ENCODE data around the gene OR51V1. TPM values are rescaled to one million over a fixed set of nuclear protein-coding genes. Genes with fewer than 3 reads are reported as not detected.

The OR51V1 gene
- total RNA-seq, 2 experiments from 2014 or later: not detected

DNA sequence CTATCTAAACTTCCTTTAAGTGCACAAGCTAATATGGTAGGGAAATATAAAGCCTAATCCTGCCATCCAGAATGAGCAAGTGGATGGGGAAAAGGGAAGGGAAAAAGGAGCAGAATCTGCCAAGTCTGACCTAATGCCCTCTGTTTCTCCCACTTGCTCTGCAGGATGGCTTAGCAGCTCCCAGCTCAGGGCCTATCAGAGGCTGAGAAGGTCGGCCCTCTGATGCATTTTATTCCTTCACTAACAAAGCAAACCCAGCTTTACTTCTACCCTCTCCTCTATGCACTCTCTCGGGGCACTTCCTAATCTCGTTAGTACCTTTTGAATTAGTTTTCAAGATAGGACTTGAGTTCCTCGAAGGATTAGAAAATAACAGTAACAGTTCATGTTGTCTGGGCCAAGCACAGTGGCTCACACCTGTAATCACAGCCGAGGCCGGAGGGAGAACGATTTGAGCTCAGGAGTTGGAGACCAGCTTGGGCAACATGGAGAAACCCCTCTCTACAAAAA is 9.9 kb upstream of the OR51V1 start:
- no peaks in the 10 kb centered on the region for H3K36me3 ChIP-seq (ENCODE audit: insufficient read depth, low read length)
- Mint-ChIP-seq H3K4me1 (ENCODE audit: low read depth) (no peaks in the 10 kb centered on the region), H3K9me3 (no peaks in the 10 kb centered on the region), H3K4me3 (no peak overlapping the region), H3K27me3 (peaks cover 16% of the 10 kb centered on the region), H3K36me3 (ENCODE audit: low read depth) (no peaks in the 10 kb centered on the region), H3K27ac (no peak overlapping the region)
- DNase-seq (no peak), ATAC-seq (ENCODE audit: poor library complexity) (no peak)
- POLR2A ChIA-PET: no interaction called here
- no peak overlapping the region for H3K27ac ChIP-seq (ENCODE audit: low read depth in 1 of 2, low read length in 2 of 2)
- CTCF ChIA-PET: interaction anchor here (0.6 kb wide), 1 partner anchor 179 kb away, joined by 3 read pairs; no protein-coding TSS in a partner anchor
- TF ChIP-seq, protein P1, sequence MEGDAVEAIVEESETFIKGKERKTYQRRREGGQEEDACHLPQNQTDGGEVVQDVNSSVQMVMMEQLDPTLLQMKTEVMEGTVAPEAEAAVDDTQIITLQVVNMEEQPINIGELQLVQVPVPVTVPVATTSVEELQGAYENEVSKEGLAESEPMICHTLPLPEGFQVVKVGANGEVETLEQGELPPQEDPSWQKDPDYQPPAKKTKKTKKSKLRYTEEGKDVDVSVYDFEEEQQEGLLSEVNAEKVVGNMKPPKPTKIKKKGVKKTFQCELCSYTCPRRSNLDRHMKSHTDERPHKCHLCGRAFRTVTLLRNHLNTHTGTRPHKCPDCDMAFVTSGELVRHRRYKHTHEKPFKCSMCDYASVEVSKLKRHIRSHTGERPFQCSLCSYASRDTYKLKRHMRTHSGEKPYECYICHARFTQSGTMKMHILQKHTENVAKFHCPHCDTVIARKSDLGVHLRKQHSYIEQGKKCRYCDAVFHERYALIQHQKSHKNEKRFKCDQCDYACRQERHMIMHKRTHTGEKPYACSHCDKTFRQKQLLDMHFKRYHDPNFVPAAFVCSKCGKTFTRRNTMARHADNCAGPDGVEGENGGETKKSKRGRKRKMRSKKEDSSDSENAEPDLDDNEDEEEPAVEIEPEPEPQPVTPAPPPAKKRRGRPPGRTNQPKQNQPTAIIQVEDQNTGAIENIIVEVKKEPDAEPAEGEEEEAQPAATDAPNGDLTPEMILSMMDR (IDR thresholded peaks at IDR 0.05): no peak
- no peak overlapping the region for H3K4me3 ChIP-seq (ENCODE audit: low read length)
- no peaks in the 10 kb centered on the region for H3K4me1 ChIP-seq (ENCODE audit: insufficient read depth, low read length)
- intact Hi-C loops (cut with DNase I, micrococcal nuclease): no loop called here
- H3K9me3 ChIP-seq (ENCODE audit: control insufficient read depth in 1 of 2, insufficient read depth in 1 of 2, low read length in 2 of 2): no peaks in the 10 kb centered on the region
- no peaks in the 10 kb centered on the region for H3K27me3 ChIP-seq (ENCODE audit: control insufficient read depth in 1 of 2, insufficient read depth in 2 of 2, low read length in 2 of 2)

DNA sequence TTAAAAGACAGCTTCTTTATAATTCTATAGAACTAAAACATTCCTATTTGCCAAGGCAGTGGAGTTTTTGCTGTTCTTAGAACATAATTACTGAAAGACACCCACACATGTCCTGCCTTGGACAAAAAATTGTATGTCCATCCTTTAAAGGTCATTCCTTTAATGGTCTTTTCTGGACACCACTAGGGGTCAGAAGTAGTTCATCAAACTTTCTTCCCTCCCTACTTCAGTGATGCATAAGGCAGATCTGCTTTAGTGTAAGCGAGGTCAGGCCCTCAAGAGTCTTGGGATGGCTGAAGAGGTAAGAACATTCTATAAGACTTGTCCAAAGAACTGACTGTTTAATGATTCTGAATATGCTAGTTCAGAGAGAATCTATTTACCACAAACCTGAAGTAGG is 4.3 kb upstream of the OR51V1 start:
- H3K4me1 Mint-ChIP-seq (ENCODE audit: low read depth): no peaks in the 10 kb centered on the region
- H3K27ac Mint-ChIP-seq: no peak overlapping the region
- ATAC-seq (ENCODE audit: poor library complexity) (no peak), DNase-seq (no peak)
- no peaks in the 10 kb centered on the region for H3K36me3 Mint-ChIP-seq (ENCODE audit: low read depth)
- ChIA-PET POLR2A (no interaction called here), CTCF (no interaction called here)
- H3K27me3 ChIP-seq (ENCODE audit: control insufficient read depth in 1 of 2, insufficient read depth in 2 of 2, low read length in 2 of 2): no peaks in the 10 kb centered on the region
- no peak overlapping the region for H3K27ac ChIP-seq (ENCODE audit: low read depth in 1 of 2, low read length in 2 of 2)
- H3K9me3 ChIP-seq (ENCODE audit: control insufficient read depth in 1 of 2, insufficient read depth in 1 of 2, low read length in 2 of 2): no peaks in the 10 kb centered on the region
- no peak overlapping the region for H3K4me3 ChIP-seq (ENCODE audit: low read length)
- H3K4me3 Mint-ChIP-seq: no peak overlapping the region
- TF ChIP-seq, protein P1 (IDR thresholded peaks at IDR 0.05): no peak
- no peaks in the 10 kb centered on the region for H3K4me1 ChIP-seq (ENCODE audit: insufficient read depth, low read length)
- intact Hi-C loops (cut with DNase I, micrococcal nuclease): no loop called here
- no peaks in the 10 kb centered on the region for H3K36me3 ChIP-seq (ENCODE audit: insufficient read depth, low read length)
- H3K9me3 Mint-ChIP-seq: no peaks in the 10 kb centered on the region
- peaks cover 21% of the 10 kb centered on the region for H3K27me3 Mint-ChIP-seq

DNA sequence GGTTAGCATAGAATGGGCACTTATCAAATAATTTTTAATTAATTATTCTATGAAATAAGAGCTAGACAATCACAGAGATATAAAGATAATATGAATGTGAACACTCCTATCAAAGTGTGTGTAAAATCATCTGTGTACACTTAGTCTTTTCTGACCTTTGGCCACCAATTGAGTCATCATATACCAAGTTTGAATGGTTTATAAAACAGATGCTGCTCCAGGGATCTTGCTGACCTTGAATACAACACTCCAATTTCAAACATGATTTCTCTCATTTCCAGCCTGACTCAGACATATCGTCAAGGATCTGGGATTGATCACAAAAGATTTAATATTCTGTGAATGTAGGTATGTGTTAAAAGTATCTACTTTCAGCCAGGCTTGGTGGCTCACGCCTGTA is 2.9 kb upstream of the OR51V1 start:
- DNase-seq (no peak), ATAC-seq (ENCODE audit: poor library complexity) (no peak)
- Histone ChIP-seq H3K4me3 (ENCODE audit: low read length) (no peak overlapping the region), H3K36me3 (ENCODE audit: insufficient read depth, low read length) (no peaks in the 10 kb centered on the region), H3K9me3 (ENCODE audit: control insufficient read depth in 1 of 2, insufficient read depth in 1 of 2, low read length in 2 of 2) (no peaks in the 10 kb centered on the region), H3K27me3 (ENCODE audit: control insufficient read depth in 1 of 2, insufficient read depth in 2 of 2, low read length in 2 of 2) (no peaks in the 10 kb centered on the region), H3K4me1 (ENCODE audit: insufficient read depth, low read length) (no peaks in the 10 kb centered on the region), H3K27ac (ENCODE audit: low read depth in 1 of 2, low read length in 2 of 2) (no peak overlapping the region)
- Mint-ChIP-seq H3K27me3 (peaks cover 24% of the 10 kb centered on the region), H3K27ac (no peak overlapping the region), H3K9me3 (no peaks in the 10 kb centered on the region), H3K4me3 (no peak overlapping the region), H3K36me3 (ENCODE audit: low read depth) (no peaks in the 10 kb centered on the region), H3K4me1 (ENCODE audit: low read depth) (no peaks in the 10 kb centered on the region)
- TF ChIP-seq, protein P1 (IDR thresholded peaks at IDR 0.05): no peak
- intact Hi-C loops (cut with DNase I, micrococcal nuclease): no loop called here
- ChIA-PET POLR2A (no interaction called here), CTCF (no interaction called here)

All from CD4-positive, alpha-beta T cell (primary cell).